HEK293 (cell line): Measurements from ENCODE around the gene KCTD14.
A peak's percentile ranks its signal among the peaks of the same experiment; 100 is the strongest.

Source experiments
- CTCF ChIA-PET: fragments of 350-600 bp; formaldehyde crosslinking; extraction: SDS; loops from one replicate; lab custom pipeline; 2021; ENCODE audit warnings: antibody characterized with exemption; lab: Yijun Ruan, JAX
- POLR2A ChIA-PET: fragments of 300-600 bp; formaldehyde crosslinking; extraction: SDS; loops from one replicate; lab custom pipeline; 2020; ENCODE audit warnings: antibody characterized with exemption, inconsistent platforms; lab: Yijun Ruan, JAX
- H3K27ac ChIP-seq: fragments of 200-500 bp; sonication (Bioruptor generic); 2 replicates; pipeline ENCODE4 v1.5.1; 2014; ENCODE audit warnings: low read depth, low read length, control low read depth, inconsistent platforms; ENCODE audit errors: extremely low read depth
- H3K36me3 ChIP-seq, 2 experiments: fragments of 200-500 bp in 1 of 2; sonication (Bioruptor generic) in 1 of 2; 1 replicate in 1 of 2; 2 replicates in 1 of 2; pipeline ENCODE4 v1.5.1; 2014 to 2017; ENCODE audit warnings: inconsistent platforms in 2 of 2, low read length in 2 of 2; ENCODE audit not compliant: control insufficient read depth in 2 of 2, insufficient read depth in 1 of 2
- H3K4me1 ChIP-seq: fragments of 200-500 bp; sonication (Bioruptor generic); 2 replicates; pipeline ENCODE4 v1.5.1; 2014; ENCODE audit warnings: mild to moderate bottlenecking, low read length, inconsistent platforms; ENCODE audit not compliant: control insufficient read depth, insufficient read depth
- H3K4me3 ChIP-seq: 2 replicates; pipeline ENCODE4 v1.5.1; 2011; ENCODE audit warnings: low read depth, mild to moderate bottlenecking, control low read depth, low read length, moderate library complexity
- H3K9me3 ChIP-seq: fragments of 200-500 bp; sonication (Bioruptor generic); 2 replicates; pipeline ENCODE4 v1.5.1; 2014; ENCODE audit warnings: low read depth, low read length, inconsistent platforms; ENCODE audit not compliant: control insufficient read depth, insufficient read depth
- HOXC10 ChIP-seq: sonication (generic); formaldehyde crosslinking; IDR thresholded peaks from 2 replicates; pipeline ENCODE4 v1.8.1; 2023; ENCODE audit warnings: mild to moderate bottlenecking, missing genetic modification reagents
- SETDB1 ChIP-seq: IDR thresholded peaks from one replicate; pipeline ENCODE4 v1.6.1; 2017; ENCODE audit warnings: mild to moderate bottlenecking, low read length, moderate library complexity, mixed read lengths; ENCODE audit not compliant: insufficient read length
- ZBTB11 ChIP-seq: fragments of 450-650 bp; formaldehyde crosslinking; conservative IDR thresholded peaks from 2 replicates; pipeline ENCODE4 v1.5.1; 2016; ENCODE audit warnings: low read depth, missing biosample characterization, missing genetic modification characterization
- ZBTB20 ChIP-seq: fragments of 450-650 bp; formaldehyde crosslinking; IDR thresholded peaks from 2 replicates; pipeline ENCODE4 v1.5.1; 2016; ENCODE audit warnings: missing biosample characterization, missing genetic modification characterization
- ZBTB21 ChIP-seq: fragments of 450-650 bp; formaldehyde crosslinking; IDR thresholded peaks from 2 replicates; pipeline ENCODE4 v1.5.1; 2017; ENCODE audit warnings: missing biosample characterization, missing genetic modification characterization
- ZIC2 ChIP-seq: fragments of 450-650 bp; formaldehyde crosslinking; IDR thresholded peaks from 2 replicates; pipeline ENCODE4 v1.5.1; 2016; ENCODE audit warnings: missing biosample characterization, missing genetic modification characterization
- ZNF19 ChIP-seq: fragments of 450-650 bp; formaldehyde crosslinking; IDR thresholded peaks from 2 replicates; pipeline ENCODE4; 2016; ENCODE audit warnings: missing biosample characterization, missing genetic modification characterization, low read depth
- ZNF26 ChIP-seq: fragments of 450-650 bp; formaldehyde crosslinking; IDR thresholded peaks from 2 replicates; pipeline ENCODE4 v1.5.1; 2016; ENCODE audit warnings: missing biosample characterization, missing genetic modification characterization
- ZNF362 ChIP-seq: fragments of 450-650 bp; formaldehyde crosslinking; IDR thresholded peaks from 2 replicates; pipeline ENCODE4 v1.5.1; 2016; ENCODE audit warnings: missing biosample characterization, missing genetic modification characterization
- ZNF433 ChIP-seq: fragments of 450-650 bp; formaldehyde crosslinking; IDR thresholded peaks from 2 replicates; pipeline ENCODE4 v1.5.1; 2016; ENCODE audit warnings: missing biosample characterization, missing genetic modification characterization, low read depth
- ZNF530 ChIP-seq: fragments of 450-650 bp; formaldehyde crosslinking; IDR thresholded peaks from 2 replicates; pipeline ENCODE4 v1.5.1; 2016; ENCODE audit warnings: low read depth, missing biosample characterization, missing genetic modification characterization
- ZNF571 ChIP-seq: fragments of 450-650 bp; formaldehyde crosslinking; IDR thresholded peaks from 2 replicates; pipeline ENCODE4 v1.5.0; 2017; ENCODE audit warnings: missing biosample characterization, missing genetic modification characterization
- ZNF600 ChIP-seq: fragments of 450-650 bp; formaldehyde crosslinking; IDR thresholded peaks from 2 replicates; pipeline ENCODE4 v1.5.1; 2016; ENCODE audit warnings: missing biosample characterization, missing genetic modification characterization
- ZNF645 ChIP-seq: fragments of 450-650 bp; formaldehyde crosslinking; IDR thresholded peaks from 2 replicates; pipeline ENCODE4; 2016; ENCODE audit warnings: missing biosample characterization, missing genetic modification characterization
- ZNF670 ChIP-seq: fragments of 450-650 bp; formaldehyde crosslinking; IDR thresholded peaks from 2 replicates; pipeline ENCODE4 v1.5.1; 2016; ENCODE audit warnings: missing biosample characterization, missing genetic modification characterization, low read depth
- ZNF701 ChIP-seq: fragments of 450-650 bp; formaldehyde crosslinking; IDR thresholded peaks from 2 replicates; pipeline ENCODE4 v1.5.1; 2016; ENCODE audit warnings: missing biosample characterization, missing genetic modification characterization
- TF ChIP-seq, protein P1 (sequence below): IDR thresholded peaks from 2 replicates; pipeline ENCODE4 v1.6.1; 2011; ENCODE audit warnings: mild to moderate bottlenecking, low read depth, low read length, borderline replicate concordance

Gene KCTD14

GRCh38 chr11:78066471-78066870, 43.4 kb upstream of the KCTD14 start:
- no peaks in the 10 kb centered on the region for H3K9me3 ChIP-seq
- CTCF ChIA-PET, result interaction anchor here (0.6 kb wide), 1 partner anchor 477 kb away, joined by 3 read pairs; no protein-coding TSS in a partner anchor
- no peak overlapping the region for H3K27ac ChIP-seq
- H3K4me3 ChIP-seq, result no peak overlapping the region
- no peak for TF ChIP-seq ZNF19 (tag by site-specific recombination)
- 0 out of 2 replicates have a peak, but pooled peaks have one; percentile 72 for TF ChIP-seq ZNF600 (tag by site-specific recombination)
- TF ChIP-seq HOXC10 (CRISPR knock-in tag), result no peak
- no peak for TF ChIP-seq ZBTB20
- TF ChIP-seq, protein P1, sequence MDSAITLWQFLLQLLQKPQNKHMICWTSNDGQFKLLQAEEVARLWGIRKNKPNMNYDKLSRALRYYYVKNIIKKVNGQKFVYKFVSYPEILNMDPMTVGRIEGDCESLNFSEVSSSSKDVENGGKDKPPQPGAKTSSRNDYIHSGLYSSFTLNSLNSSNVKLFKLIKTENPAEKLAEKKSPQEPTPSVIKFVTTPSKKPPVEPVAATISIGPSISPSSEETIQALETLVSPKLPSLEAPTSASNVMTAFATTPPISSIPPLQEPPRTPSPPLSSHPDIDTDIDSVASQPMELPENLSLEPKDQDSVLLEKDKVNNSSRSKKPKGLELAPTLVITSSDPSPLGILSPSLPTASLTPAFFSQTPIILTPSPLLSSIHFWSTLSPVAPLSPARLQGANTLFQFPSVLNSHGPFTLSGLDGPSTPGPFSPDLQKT, result no peak
- TF ChIP-seq, all 188 proteins: peak for 1
- POLR2A ChIA-PET, result no interaction called here
- peaks cover 2 to 36% of the 10 kb centered on the region in 2 experiments for H3K36me3 ChIP-seq
- H3K4me1 ChIP-seq, result no peaks in the 10 kb centered on the region

DNA sequence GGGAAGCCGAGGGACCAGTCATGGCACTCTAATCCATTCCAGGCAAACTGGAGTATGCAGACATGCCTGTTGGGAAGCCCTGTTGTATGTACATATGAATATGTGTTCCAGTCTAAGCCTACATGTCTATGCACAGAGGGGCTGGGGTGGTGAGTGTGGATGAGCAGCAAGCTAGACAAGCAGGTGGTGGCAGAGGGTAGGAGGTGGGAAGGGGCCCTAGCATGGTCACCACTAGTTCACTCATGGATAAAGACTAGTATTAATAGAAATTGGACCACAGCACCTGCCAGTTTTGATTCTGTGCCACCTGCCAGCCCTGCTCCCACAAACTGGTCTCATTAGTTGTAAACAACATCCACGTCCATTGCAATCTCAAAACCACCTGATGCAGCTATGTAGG, 42.1 kb upstream of the KCTD14 start:
- ChIA-PET CTCF (no interaction called here), POLR2A (no interaction called here)
- H3K4me3 ChIP-seq, result no peak overlapping the region
- TF ChIP-seq ZNF362 (no peak), ZNF433 (no peak), ZNF530 (no peak), ZNF670 (tag by site-specific recombination) (no peak), ZNF701 (tag by site-specific recombination) (no peak), ZBTB21 (no peak), ZNF571 (no peak), SETDB1 (no peak), ZNF645 (no peak), ZNF26 (tag by site-specific recombination) (no peak), ZIC2 (no peak), ZBTB11 (tag by site-specific recombination) (no peak)
- no peaks in the 10 kb centered on the region for H3K9me3 ChIP-seq
- H3K4me1 ChIP-seq, result no peaks in the 10 kb centered on the region
- H3K36me3 ChIP-seq, result peaks cover 0 to 23% of the 10 kb centered on the region in 2 experiments; a peak in 2 of 3 replicates
- H3K27ac ChIP-seq, result no peak overlapping the region
